ENCODE data around the gene PHACTR3.

DNA sequence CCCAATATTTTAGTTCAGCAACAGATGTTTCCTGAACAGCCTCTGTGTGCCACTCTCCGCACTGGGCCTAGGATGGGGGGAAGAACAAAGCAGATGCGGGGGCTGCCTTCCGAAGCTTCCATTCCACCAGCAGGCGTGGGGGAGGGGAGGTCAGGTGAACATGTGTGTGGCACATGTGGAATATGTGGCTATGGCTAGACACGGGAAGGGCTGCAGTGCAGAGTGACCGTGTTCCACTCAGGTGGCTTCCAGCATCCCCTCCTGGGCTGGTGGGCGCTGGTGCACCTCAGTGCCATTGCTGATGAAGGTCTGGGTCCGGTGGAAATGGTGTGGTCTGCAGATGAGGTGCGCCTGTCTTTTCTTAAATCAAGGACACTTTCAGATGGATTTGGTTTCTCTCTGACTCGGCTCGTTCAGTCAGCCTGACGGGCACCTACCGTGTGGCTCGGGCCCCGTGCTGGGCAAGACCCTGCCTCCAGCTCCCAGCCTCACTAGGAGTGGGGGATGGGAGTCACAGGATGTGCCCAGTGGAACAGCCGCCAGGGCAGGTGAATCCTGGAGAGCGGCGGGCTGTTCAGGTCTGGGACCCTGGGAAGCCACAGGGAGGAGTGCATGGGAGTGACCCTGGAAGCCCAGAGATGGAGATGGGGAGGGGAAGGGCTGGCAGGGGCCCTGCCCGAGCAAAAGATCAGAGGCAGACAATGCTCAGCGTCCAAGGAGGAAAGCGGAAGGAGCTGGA lies 218.1 kb downstream of the PHACTR3 start:
- TF ChIP-seq, protein P1, sequence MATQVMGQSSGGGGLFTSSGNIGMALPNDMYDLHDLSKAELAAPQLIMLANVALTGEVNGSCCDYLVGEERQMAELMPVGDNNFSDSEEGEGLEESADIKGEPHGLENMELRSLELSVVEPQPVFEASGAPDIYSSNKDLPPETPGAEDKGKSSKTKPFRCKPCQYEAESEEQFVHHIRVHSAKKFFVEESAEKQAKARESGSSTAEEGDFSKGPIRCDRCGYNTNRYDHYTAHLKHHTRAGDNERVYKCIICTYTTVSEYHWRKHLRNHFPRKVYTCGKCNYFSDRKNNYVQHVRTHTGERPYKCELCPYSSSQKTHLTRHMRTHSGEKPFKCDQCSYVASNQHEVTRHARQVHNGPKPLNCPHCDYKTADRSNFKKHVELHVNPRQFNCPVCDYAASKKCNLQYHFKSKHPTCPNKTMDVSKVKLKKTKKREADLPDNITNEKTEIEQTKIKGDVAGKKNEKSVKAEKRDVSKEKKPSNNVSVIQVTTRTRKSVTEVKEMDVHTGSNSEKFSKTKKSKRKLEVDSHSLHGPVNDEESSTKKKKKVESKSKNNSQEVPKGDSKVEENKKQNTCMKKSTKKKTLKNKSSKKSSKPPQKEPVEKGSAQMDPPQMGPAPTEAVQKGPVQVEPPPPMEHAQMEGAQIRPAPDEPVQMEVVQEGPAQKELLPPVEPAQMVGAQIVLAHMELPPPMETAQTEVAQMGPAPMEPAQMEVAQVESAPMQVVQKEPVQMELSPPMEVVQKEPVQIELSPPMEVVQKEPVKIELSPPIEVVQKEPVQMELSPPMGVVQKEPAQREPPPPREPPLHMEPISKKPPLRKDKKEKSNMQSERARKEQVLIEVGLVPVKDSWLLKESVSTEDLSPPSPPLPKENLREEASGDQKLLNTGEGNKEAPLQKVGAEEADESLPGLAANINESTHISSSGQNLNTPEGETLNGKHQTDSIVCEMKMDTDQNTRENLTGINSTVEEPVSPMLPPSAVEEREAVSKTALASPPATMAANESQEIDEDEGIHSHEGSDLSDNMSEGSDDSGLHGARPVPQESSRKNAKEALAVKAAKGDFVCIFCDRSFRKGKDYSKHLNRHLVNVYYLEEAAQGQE (IDR thresholded peaks at IDR 0.05; ENCODE audit: low read depth): no peak
- TF ChIP-seq FOXM1 (IDR thresholded peaks at IDR 0.05; ENCODE audit: borderline replicate concordance, low read depth): no peak
- no peak for TF ChIP-seq NFIC (IDR thresholded peaks at IDR 0.05)
- TF ChIP-seq TAF1 (IDR thresholded peaks at IDR 0.05; ENCODE audit: low read depth): no peak
- TF ChIP-seq, protein P2, sequence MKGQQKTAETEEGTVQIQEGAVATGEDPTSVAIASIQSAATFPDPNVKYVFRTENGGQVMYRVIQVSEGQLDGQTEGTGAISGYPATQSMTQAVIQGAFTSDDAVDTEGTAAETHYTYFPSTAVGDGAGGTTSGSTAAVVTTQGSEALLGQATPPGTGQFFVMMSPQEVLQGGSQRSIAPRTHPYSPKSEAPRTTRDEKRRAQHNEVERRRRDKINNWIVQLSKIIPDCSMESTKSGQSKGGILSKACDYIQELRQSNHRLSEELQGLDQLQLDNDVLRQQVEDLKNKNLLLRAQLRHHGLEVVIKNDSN (IDR thresholded peaks at IDR 0.05): no peak
- TF ChIP-seq MAX (IDR thresholded peaks at IDR 0.05): no peak
- TF ChIP-seq CEBPB (IDR thresholded peaks at IDR 0.05): no peak
- no peak for TF ChIP-seq RAD21 (IDR thresholded peaks at IDR 0.05; ENCODE audit: low read depth)
- TF ChIP-seq TEAD4 (IDR thresholded peaks at IDR 0.05): no peak
- no peak for TF ChIP-seq EP300 (IDR thresholded peaks at IDR 0.05; ENCODE audit: borderline replicate concordance)
- TF ChIP-seq YY1 (IDR thresholded peaks at IDR 0.05; ENCODE audit: low read depth): no peak

Measured in Ishikawa (cell line).